Activated CD8-positive, alpha-beta T cell treated with anti-CD3 and anti-CD28 coated beads for 36 hours (primary cell): ENCODE data around the gene IL10RB. TPM values are rescaled to one million over a fixed set of nuclear protein-coding genes. Genes with fewer than 3 reads are reported as not detected.
A peak's percentile ranks its signal among the peaks of the same experiment; 100 is the strongest.
"Not testable (repeated sequence)": the region's sequence is repeated elsewhere in the genome, so short reads cannot be mapped to it uniquely, and the experiment has no call there.

Source experiments
- ATAC-seq: fragments of 200-7000 bp; cut with Tn5 transposase; one replicate; pipeline ENCODE4 v1.10.0; 2021; ENCODE audit warnings: mild to moderate bottlenecking, moderate library complexity
- CTCF ChIA-PET: fragments of 350-600 bp; sonication (Branson Sonifier 250); formaldehyde crosslinking; loops from one replicate; lab custom pipeline; 2021; ENCODE audit warnings: antibody characterized with exemption; lab: Charles Lee
- POLR2A ChIA-PET: fragments of 350-600 bp; sonication (Branson Sonifier 250); formaldehyde crosslinking; loops from one replicate; lab custom pipeline; 2021; ENCODE audit warnings: antibody characterized with exemption; lab: Charles Lee
- DNase-seq: peaks from one replicate; pipeline ENCODE4 v3.0.0-alpha.2; 2020
- H3K27ac Mint-ChIP-seq: one replicate; pipeline ENCODE4 v1.8.0; 2021; ENCODE audit warnings: mild to moderate bottlenecking, mixed read lengths
- H3K27me3 Mint-ChIP-seq: one replicate; pipeline ENCODE4 v1.8.0; 2021; ENCODE audit warnings: mixed read lengths
- H3K36me3 Mint-ChIP-seq: one replicate; pipeline ENCODE4 v1.8.0; 2021; ENCODE audit warnings: low read depth, mixed read lengths
- H3K4me1 Mint-ChIP-seq: one replicate; pipeline ENCODE4 v1.8.0; 2021; ENCODE audit warnings: low read depth, mixed read lengths
- H3K4me3 Mint-ChIP-seq: one replicate; pipeline ENCODE4 v1.8.0; 2021; ENCODE audit warnings: mild to moderate bottlenecking, moderate library complexity, mixed read lengths
- H3K9me3 Mint-ChIP-seq: one replicate; pipeline ENCODE4 v1.8.0; 2021; ENCODE audit warnings: mixed read lengths
- CTCF ChIP-seq: fragments of 200-600 bp; IDR thresholded peaks from one replicate; pipeline ENCODE4 v1.8.0; 2022; ENCODE audit warnings: antibody characterized with exemption, mild to moderate bottlenecking
- intact Hi-C: fragments of 100-400 bp; cut with micrococcal nuclease; formaldehyde crosslinking; loops from one replicate; pipeline ENCODE4 v1.10.0; 2022
- total RNA-seq, 2 experiments: library from RNA; stranded (reverse); gene quantifications; one replicate each; pipeline ENCODE4 v1.2.3, GENCODE V29; 2021

IL10RB gene
- total RNA-seq = 10 to 100 TPM; 25.0 to 30.5 TPM

- POLR2A ChIA-PET = interaction anchor here (0.6 to 2.5 kb wide), 10 partner anchors 11 to 168 kb away, joined by 3 to 10 read pairs (median 4); partner anchors contain the start of gene IFNAR1
Measured at GRCh38 chr21:33266050-33266788, at the start of gene IL10RB. IL10RB (plus strand) TSS chr21:33266367; CDS start chr21:33266466, 99 bp downstream.

GRCh38 chr21:33217138-33217520 is 49.0 kb upstream of the IL10RB start:
- Mint-ChIP-seq H3K4me3 (no peak overlapping the region), H3K27ac (no peak overlapping the region), H3K4me1 (peaks cover 66% of the 10 kb centered on the region), H3K36me3 (peaks cover 2% of the 10 kb centered on the region), H3K9me3 (peaks cover 7% of the 10 kb centered on the region), H3K27me3 (no peaks in the 10 kb centered on the region)
- POLR2A ChIA-PET = no interaction called here
- no peak for DNase-seq
- intact Hi-C loops = no loop called here
- CTCF ChIA-PET = interaction anchor here (1.2 kb wide), 1 partner anchor 10 kb away, joined by 4 read pairs; no protein-coding TSS in a partner anchor
- ATAC-seq = no peak
- no peak for TF ChIP-seq CTCF

More at GRCh38 chr21:33266050-33266788, at the start of gene IL10RB:
- Mint-ChIP-seq H3K27ac (peak within 1 kb of the TSS; percentile 97), H3K36me3 (peaks cover 48% of the 10 kb centered on the region), H3K4me3 (peak within 1 kb of the TSS; percentile 97), H3K4me1 (peaks cover 56% of the 10 kb centered on the region), H3K9me3 (no peaks in the 10 kb centered on the region), H3K27me3 (no peaks in the 10 kb centered on the region)
- TF ChIP-seq CTCF = no peak
- peak; percentile 70 for DNase-seq
- CTCF ChIA-PET = interaction anchor here (0.7 to 2.8 kb wide), 12 partner anchors 9 to 326 kb away, joined by 3 to 9 read pairs (median 4); partner anchors contain the start of gene IFNAR1
- peak; percentile 83 for ATAC-seq
- intact Hi-C loops = no loop called here

GRCh38 chr21:33219300-33219699 is 46.9 kb upstream of the IL10RB start:
- no peaks in the 10 kb centered on the region for H3K27me3 Mint-ChIP-seq
- ATAC-seq (no peak), DNase-seq (no peak)
- POLR2A ChIA-PET = interaction anchor here (0.6 to 1.3 kb wide), 3 partner anchors 13 to 333 kb away, joined by 3 to 4 read pairs (median 3); no protein-coding TSS in a partner anchor
- no peak for TF ChIP-seq CTCF
- CTCF ChIA-PET = interaction anchor here (1.0 kb wide), 1 partner anchor 142 kb away, joined by 3 read pairs; no protein-coding TSS in a partner anchor
- H3K27ac Mint-ChIP-seq = no peak overlapping the region
- peaks cover 7% of the 10 kb centered on the region for H3K9me3 Mint-ChIP-seq
- peaks cover 46% of the 10 kb centered on the region for H3K4me1 Mint-ChIP-seq
- intact Hi-C loops = no loop called here
- H3K4me3 Mint-ChIP-seq = no peak overlapping the region
- H3K36me3 Mint-ChIP-seq = no peaks in the 10 kb centered on the region

GRCh38 chr21:33219954-33220353 is 46.2 kb upstream of the IL10RB start:
- peaks cover 7% of the 10 kb centered on the region for H3K9me3 Mint-ChIP-seq
- H3K27ac Mint-ChIP-seq = no peak overlapping the region
- no peaks in the 10 kb centered on the region for H3K27me3 Mint-ChIP-seq
- DNase-seq (peak; percentile 39), ATAC-seq (peak; percentile 29)
- H3K36me3 Mint-ChIP-seq = no peaks in the 10 kb centered on the region
- CTCF ChIA-PET = interaction anchor here (1.0 kb wide), 1 partner anchor 141 kb away, joined by 3 read pairs; no protein-coding TSS in a partner anchor
- intact Hi-C loops = no loop called here
- H3K4me3 Mint-ChIP-seq = no peak overlapping the region
- POLR2A ChIA-PET = no interaction called here
- no peak for TF ChIP-seq CTCF
- peaks cover 42% of the 10 kb centered on the region for H3K4me1 Mint-ChIP-seq

- CTCF ChIA-PET = interaction anchor here (1.6 kb wide), 1 partner anchor 28 kb away, joined by 8 read pairs; no protein-coding TSS in a partner anchor
- ATAC-seq, H3K36me3 Mint-ChIP-seq, H3K27ac Mint-ChIP-seq, intact Hi-C loops, H3K27me3 Mint-ChIP-seq, DNase-seq, H3K9me3 Mint-ChIP-seq, H3K4me3 Mint-ChIP-seq: not testable (repeated sequence)
- peaks cover 19% of the 10 kb centered on the region for H3K4me1 Mint-ChIP-seq
- POLR2A ChIA-PET = interaction anchor here (2.0 kb wide), 1 partner anchor 12 kb away, joined by 7 read pairs; no protein-coding TSS in a partner anchor
Measured at GRCh38 chr21:33225376-33225775, 40.8 kb upstream of the IL10RB start.
